GM12878 (cell line): ENCODE data around the gene FREM2. TPM values are rescaled to one million over a fixed set of nuclear protein-coding genes. Genes with fewer than 3 reads are reported as not detected.

Source experiments
- ATAC-seq: fragments of 200-7000 bp; cut with Tn5 transposase; 3 replicates; pipeline ENCODE4 v1.9.1; 2020; ENCODE audit warnings: mild to moderate bottlenecking, moderate library complexity
- BruUV-seq: library from RNA; stranded (reverse); fragments of 400-500 nt; replicated peaks from 2 replicates; lab custom pipeline; 2021; lab: Mats Ljungman, UMichigan
- CTCF ChIA-PET: fragments of 300-600 bp; sonication (Branson Sonifier 250); formaldehyde crosslinking; extraction: SDS; loops from one replicate; lab custom pipeline; 2021; ENCODE audit warnings: inconsistent platforms; lab: Yijun Ruan, JAX
- POLR2A ChIA-PET: fragments of 350-600 bp; formaldehyde crosslinking; extraction: SDS; loops from one replicate; lab custom pipeline; 2021; ENCODE audit warnings: inconsistent platforms; lab: Charles Lee
- RAD21 ChIA-PET: fragments of 300-600 bp; sonication (Branson Sonifier 250); formaldehyde crosslinking; loops from one replicate; lab custom pipeline; 2023; ENCODE audit warnings: antibody characterized with exemption; ENCODE audit not compliant: unreplicated experiment; lab: Charles Lee
- SMC1A ChIA-PET: fragments of 300-600 bp; sonication (Branson Sonifier 250); formaldehyde crosslinking; loops from one replicate; lab custom pipeline; 2023; ENCODE audit not compliant: unreplicated experiment, uncharacterized antibody; lab: Charles Lee
- DNase-seq: peaks from one replicate; pipeline ENCODE4 v3.0.0-alpha.2; 2011; ENCODE audit warnings: low read depth, low spot score
- FAIRE-seq: peaks from 3 replicates; lab custom pipeline; 2011; peaks lifted over from hg19 to GRCh38; lab: Jason Lieb, UNC
- H2AFZ ChIP-seq: 2 replicates; pipeline ENCODE4 v1.6.0; 2011; ENCODE audit warnings: low read depth, low read length, control low read depth; ENCODE audit not compliant: control insufficient read depth
- H3K27ac ChIP-seq: 2 replicates; pipeline ENCODE4 v1.5.1; 2011; ENCODE audit warnings: control low read depth; ENCODE audit not compliant: control insufficient read depth, insufficient read depth
- H3K27me3 ChIP-seq, 2 experiments: replicated peaks in 1 of 2; 2 replicates each; pipeline versions ENCODE4 v1.6.0 to v1.6.1; 2011; ENCODE audit warnings: low read length in 1 of 2; ENCODE audit not compliant: control insufficient read depth in 2 of 2, insufficient read depth in 2 of 2
- H3K36me3 ChIP-seq, 2 experiments: 2 replicates each; pipeline ENCODE4 v1.5.1; 2011; ENCODE audit warnings: low read length in 1 of 2; ENCODE audit not compliant: control insufficient read depth in 2 of 2, insufficient read depth in 2 of 2
- H3K4me1 ChIP-seq: 2 replicates; pipeline ENCODE4 v1.6.1; 2011; ENCODE audit warnings: mild to moderate bottlenecking, low read length, moderate library complexity, mixed read lengths; ENCODE audit not compliant: control insufficient read depth, insufficient read depth
- H3K4me2 ChIP-seq: 2 replicates; pipeline ENCODE4 v1.6.0; 2011; ENCODE audit warnings: control low read depth; ENCODE audit not compliant: control insufficient read depth, insufficient read depth
- H3K4me3 ChIP-seq: fragments of 200-600 bp; sonication (generic); 2 replicates; pipeline ENCODE4 v1.5.1; 2016
- H3K79me2 ChIP-seq: 2 replicates; pipeline ENCODE4 v1.6.0; 2011; ENCODE audit warnings: low read length; ENCODE audit not compliant: control insufficient read depth, insufficient read depth
- H3K9ac ChIP-seq: 2 replicates; pipeline ENCODE4 v1.8.0; 2011; ENCODE audit warnings: low read length, control low read depth, mixed read lengths; ENCODE audit not compliant: control insufficient read depth, insufficient read depth
- H3K9me3 ChIP-seq: replicated peaks from 3 replicates; pipeline ENCODE4 v1.5.1; 2011; ENCODE audit warnings: mild to moderate bottlenecking, low read length; ENCODE audit not compliant: control insufficient read depth, insufficient read depth
- H4K20me1 ChIP-seq: 2 replicates; pipeline ENCODE4 v1.6.0; 2011; ENCODE audit not compliant: control insufficient read depth, insufficient read depth
- BCL11A ChIP-seq: IDR thresholded peaks from 2 replicates; pipeline ENCODE4 v1.6.1; 2011; ENCODE audit warnings: low read depth, low read length
- FOXM1 ChIP-seq: IDR thresholded peaks from 2 replicates; pipeline ENCODE4 v1.6.1; 2012; ENCODE audit warnings: low read depth, mild to moderate bottlenecking, inconsistent platforms, low read length, moderate library complexity
- GATAD2B ChIP-seq: fragments of 450-650 bp; conservative IDR thresholded peaks from 2 replicates; pipeline ENCODE4 v1.6.1; 2017; ENCODE audit warnings: low read depth, mild to moderate bottlenecking, moderate library complexity
- IKZF2 ChIP-seq, 2 experiments: fragments of 450-650 bp; IDR thresholded peaks; 2 replicates each; pipeline ENCODE4 v1.6.1; 2017; ENCODE audit warnings: mild to moderate bottlenecking in 2 of 2, moderate library complexity in 2 of 2
- PML ChIP-seq: IDR thresholded peaks from 2 replicates; pipeline ENCODE4 v1.6.1; 2012; ENCODE audit warnings: low read length, inconsistent platforms
- SIN3A ChIP-seq: IDR thresholded peaks from 2 replicates; pipeline ENCODE4 v1.6.1; 2012; ENCODE audit warnings: low read depth, low read length, improper control_type of control experiment
- SUZ12 ChIP-seq: fragments of 200-600 bp; sonication (generic); IDR thresholded peaks from one replicate; pipeline ENCODE4 v1.6.1; 2018; ENCODE audit warnings: antibody characterized with exemption, mild to moderate bottlenecking; ENCODE audit not compliant: unreplicated experiment
- TCF7 ChIP-seq: IDR thresholded peaks from 2 replicates; pipeline ENCODE4 v1.6.1; 2014; ENCODE audit warnings: antibody characterized with exemption, borderline replicate concordance
- YY1 ChIP-seq: IDR thresholded peaks from 2 replicates; pipeline ENCODE4 v1.6.1; 2011; ENCODE audit warnings: low read depth, mild to moderate bottlenecking, low read length
- ZNF687 ChIP-seq: fragments of 450-650 bp; IDR thresholded peaks from 2 replicates; pipeline ENCODE4 v1.6.1; 2017; ENCODE audit warnings: mild to moderate bottlenecking, moderate library complexity
- WGBS: methylation state at CpG from one replicate; pipeline ENCODE4 v1.1.6; 2016; ENCODE audit warnings: low lambda C conversion rate; ENCODE audit not compliant: insufficient replicate concordance, insufficient coverage; ENCODE audit errors: missing lambda C conversion rate; 5-methylcytosine and 5-hydroxymethylcytosine counted together
- in situ Hi-C: fragments of 300-500 bp; cut with MboI; formaldehyde crosslinking; loops from 9 replicates; pipeline ENCODE4 v1.14.3; 2018; ENCODE audit warnings: mixed read lengths
- intact Hi-C: fragments of 100-400 bp; cut with micrococcal nuclease; formaldehyde crosslinking; loops from one replicate; pipeline ENCODE4 v1.14.2; 2022; ENCODE audit not compliant: unreplicated experiment
- polyA plus RNA-seq, 11 experiments: library from polyadenylated mRNA; depleted of rRNA in 4 of 11; unstranded in 6 of 11; stranded (reverse) in 5 of 11; fragments of >200 nt; fragmentation: Nextera tagmentation in 4 of 11; fragmentation: Illumina TruSeq in 1 of 11; extraction: Ambion mirVana in 4 of 11; extraction: Trizol in 1 of 11; gene quantifications; 1 replicate in 1 of 11; 2 replicates in 10 of 11; pipeline versions ENCODE4 v1.2.1 to v1.2.3, GENCODE V29; 2011 to 2016; ENCODE audit warnings: inconsistent platforms in 2 of 11, missing spikeins in 2 of 11, low read depth in 1 of 11
- total RNA-seq, 4 experiments: library from RNA; depleted of rRNA in 3 of 4; stranded (reverse); fragments of >200 nt in 3 of 4; fragmentation: Illumina TruSeq in 1 of 4; extraction: Trizol in 1 of 4; gene quantifications; 2 replicates each; pipeline versions ENCODE4 v1.2.1 to v1.2.3, GENCODE V29; 2013 to 2021
- TF ChIP-seq, protein P1 (sequence below): fragments of 450-650 bp; IDR thresholded peaks from 2 replicates; pipeline ENCODE4 v1.6.1; 2017; ENCODE audit warnings: antibody characterized with exemption, mild to moderate bottlenecking, moderate library complexity
- TF ChIP-seq, protein P2 (sequence below): fragments of 450-650 bp; IDR thresholded peaks from 2 replicates; pipeline ENCODE4 v1.6.1; 2018; ENCODE audit warnings: mild to moderate bottlenecking, low read depth, moderate library complexity; ENCODE audit not compliant: partially characterized antibody

FREM2 gene
- total and polyA plus RNA-seq, 10 of the 15 experiments (the other 5 are each of a cell fraction or from before 2014, with no cell fraction given), result 0.02 to 0.12 (median 0.05) TPM; not detected in 2

GRCh38 chr13:38879786-38880185 lies 192.9 kb downstream of the FREM2 start (continued):
- no peak for TF ChIP-seq ZNF687

GRCh38 chr13:38880397-38880796 lies 193.5 kb downstream of the FREM2 start:
- POLR2A ChIA-PET, result no interaction called here
- TF ChIP-seq SIN3A, result no peak
- TF ChIP-seq, protein P1, sequence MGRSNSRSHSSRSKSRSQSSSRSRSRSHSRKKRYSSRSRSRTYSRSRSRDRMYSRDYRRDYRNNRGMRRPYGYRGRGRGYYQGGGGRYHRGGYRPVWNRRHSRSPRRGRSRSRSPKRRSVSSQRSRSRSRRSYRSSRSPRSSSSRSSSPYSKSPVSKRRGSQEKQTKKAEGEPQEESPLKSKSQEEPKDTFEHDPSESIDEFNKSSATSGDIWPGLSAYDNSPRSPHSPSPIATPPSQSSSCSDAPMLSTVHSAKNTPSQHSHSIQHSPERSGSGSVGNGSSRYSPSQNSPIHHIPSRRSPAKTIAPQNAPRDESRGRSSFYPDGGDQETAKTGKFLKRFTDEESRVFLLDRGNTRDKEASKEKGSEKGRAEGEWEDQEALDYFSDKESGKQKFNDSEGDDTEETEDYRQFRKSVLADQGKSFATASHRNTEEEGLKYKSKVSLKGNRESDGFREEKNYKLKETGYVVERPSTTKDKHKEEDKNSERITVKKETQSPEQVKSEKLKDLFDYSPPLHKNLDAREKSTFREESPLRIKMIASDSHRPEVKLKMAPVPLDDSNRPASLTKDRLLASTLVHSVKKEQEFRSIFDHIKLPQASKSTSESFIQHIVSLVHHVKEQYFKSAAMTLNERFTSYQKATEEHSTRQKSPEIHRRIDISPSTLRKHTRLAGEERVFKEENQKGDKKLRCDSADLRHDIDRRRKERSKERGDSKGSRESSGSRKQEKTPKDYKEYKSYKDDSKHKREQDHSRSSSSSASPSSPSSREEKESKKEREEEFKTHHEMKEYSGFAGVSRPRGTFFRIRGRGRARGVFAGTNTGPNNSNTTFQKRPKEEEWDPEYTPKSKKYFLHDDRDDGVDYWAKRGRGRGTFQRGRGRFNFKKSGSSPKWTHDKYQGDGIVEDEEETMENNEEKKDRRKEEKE, result no peak
- no peak for TF ChIP-seq PML
- no peak for TF ChIP-seq YY1
- TF ChIP-seq, protein P2, sequence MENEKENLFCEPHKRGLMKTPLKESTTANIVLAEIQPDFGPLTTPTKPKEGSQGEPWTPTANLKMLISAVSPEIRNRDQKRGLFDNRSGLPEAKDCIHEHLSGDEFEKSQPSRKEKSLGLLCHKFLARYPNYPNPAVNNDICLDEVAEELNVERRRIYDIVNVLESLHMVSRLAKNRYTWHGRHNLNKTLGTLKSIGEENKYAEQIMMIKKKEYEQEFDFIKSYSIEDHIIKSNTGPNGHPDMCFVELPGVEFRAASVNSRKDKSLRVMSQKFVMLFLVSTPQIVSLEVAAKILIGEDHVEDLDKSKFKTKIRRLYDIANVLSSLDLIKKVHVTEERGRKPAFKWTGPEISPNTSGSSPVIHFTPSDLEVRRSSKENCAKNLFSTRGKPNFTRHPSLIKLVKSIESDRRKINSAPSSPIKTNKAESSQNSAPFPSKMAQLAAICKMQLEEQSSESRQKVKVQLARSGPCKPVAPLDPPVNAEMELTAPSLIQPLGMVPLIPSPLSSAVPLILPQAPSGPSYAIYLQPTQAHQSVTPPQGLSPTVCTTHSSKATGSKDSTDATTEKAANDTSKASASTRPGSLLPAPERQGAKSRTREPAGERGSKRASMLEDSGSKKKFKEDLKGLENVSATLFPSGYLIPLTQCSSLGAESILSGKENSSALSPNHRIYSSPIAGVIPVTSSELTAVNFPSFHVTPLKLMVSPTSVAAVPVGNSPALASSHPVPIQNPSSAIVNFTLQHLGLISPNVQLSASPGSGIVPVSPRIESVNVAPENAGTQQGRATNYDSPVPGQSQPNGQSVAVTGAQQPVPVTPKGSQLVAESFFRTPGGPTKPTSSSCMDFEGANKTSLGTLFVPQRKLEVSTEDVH, result no peak
- no peak for TF ChIP-seq IKZF2 (IDR thresholded peaks at IDR 0.05)
- no peak for TF ChIP-seq GATAD2B
- TF ChIP-seq BCL11A, result no peak
- no peak for TF ChIP-seq FOXM1
- no peak for TF ChIP-seq TCF7
- no peak for TF ChIP-seq SUZ12

More at GRCh38 chr13:38880397-38880796, 193.5 kb downstream of the FREM2 start:
- Histone ChIP-seq H3K79me2 (no peaks in the 10 kb centered on the region), H3K4me3 (no peak overlapping the region), H3K27ac (no peak overlapping the region), H3K9ac (no peak overlapping the region), H3K27me3 (no peaks in the 10 kb centered on the region; a peak in 2 of 4 replicates), H4K20me1 (no peaks in the 10 kb centered on the region), H3K4me1 (no peaks in the 10 kb centered on the region), H3K9me3 (no peaks in the 10 kb centered on the region), H2AFZ (no peak overlapping the region), H3K36me3 (no peaks in the 10 kb centered on the region), H3K4me2 (no peak overlapping the region)
- DNase-seq, result no peak
- FAIRE-seq, result no peak
- 13% methylated on average over 5 of the region's 5 CpGs for WGBS
- BruUV-seq, result no TSS peak
- peak; percentile 51 for ATAC-seq
- RAD21 ChIA-PET, result interaction anchor here (1.5 kb wide), 1 partner anchor 194 kb away, joined by 3 read pairs; no protein-coding TSS in a partner anchor
- intact Hi-C loops, result no loop called here
- in situ Hi-C loops, result no loop called here
- CTCF ChIA-PET, result interaction anchor here (1.4 kb wide), 1 partner anchor 194 kb away, joined by 3 read pairs; no protein-coding TSS in a partner anchor
- SMC1A ChIA-PET, result no interaction called here
